22Rv1 (cell line): ENCODE measurements around the gene ALDH1B1.

Experiments used
- CTCF ChIP-seq: fragments of 450-650 bp; IDR thresholded peaks from 2 replicates; pipeline ENCODE4 v1.5.1; 2017; ENCODE audit warnings: mild to moderate bottlenecking
- ZFX ChIP-seq: fragments of 450-650 bp; IDR thresholded peaks from 2 replicates; pipeline ENCODE4 v1.6.1; 2017; ENCODE audit warnings: antibody characterized with exemption, borderline replicate concordance

- no peak for TF ChIP-seq CTCF
- no peak for TF ChIP-seq ZFX
Measured at GRCh38 chr9:38442473-38443096, 50.1 kb downstream of the ALDH1B1 start.
